Smooth muscle cell (in vitro differentiated cells): Measurements from ENCODE around the gene ATP8A2. TPM values are rescaled to one million over a fixed set of nuclear protein-coding genes. Genes with fewer than 3 reads are reported as not detected.

Source experiments
- DNase-seq: peaks from one replicate; lab custom pipeline; 2025; ENCODE audit not compliant: unreplicated experiment; lab: John Stamatoyannopoulos, UW
- H2AFZ ChIP-seq: fragments of 200-600 bp; sonication (generic); 2 replicates; pipeline ENCODE4 v1.6.0; 2016; ENCODE audit warnings: antibody characterized with exemption, low read depth, mild to moderate bottlenecking
- H3F3A ChIP-seq: fragments of 200-600 bp; sonication (generic); 2 replicates; pipeline ENCODE4 v1.6.0; 2017; ENCODE audit warnings: antibody characterized with exemption, low read depth
- H3K27ac ChIP-seq: fragments of 200-600 bp; sonication (generic); 2 replicates; pipeline ENCODE4 v1.5.1; 2016; ENCODE audit warnings: low read depth, mild to moderate bottlenecking
- H3K27me3 ChIP-seq: fragments of 200-600 bp; sonication (generic); 2 replicates; pipeline ENCODE4 v1.6.1; 2016; ENCODE audit warnings: low read depth, mild to moderate bottlenecking
- H3K36me3 ChIP-seq: fragments of 200-600 bp; sonication (generic); 2 replicates; pipeline ENCODE4 v1.5.1; 2016; ENCODE audit warnings: low read depth
- H3K4me1 ChIP-seq: fragments of 200-600 bp; sonication (generic); 2 replicates; pipeline ENCODE4 v1.5.1; 2016; ENCODE audit warnings: low read depth
- H3K4me2 ChIP-seq: fragments of 200-600 bp; sonication (generic); 2 replicates; pipeline ENCODE4 v1.6.0; 2016; ENCODE audit warnings: mild to moderate bottlenecking
- H3K4me3 ChIP-seq: fragments of 200-600 bp; sonication (generic); 2 replicates; pipeline ENCODE4 v1.5.1; 2016; ENCODE audit warnings: mild to moderate bottlenecking
- H3K79me2 ChIP-seq: fragments of 200-600 bp; sonication (generic); 2 replicates; pipeline ENCODE4 v1.6.0; 2016; ENCODE audit warnings: low read depth, mild to moderate bottlenecking
- H3K9ac ChIP-seq: fragments of 200-600 bp; sonication (generic); 2 replicates; pipeline ENCODE4 v1.6.0; 2016; ENCODE audit warnings: low read depth
- H3K9me3 ChIP-seq: fragments of 200-600 bp; sonication (generic); replicated peaks from 2 replicates; pipeline ENCODE4 v1.5.1; 2016; ENCODE audit warnings: low read depth
- H4K20me1 ChIP-seq: fragments of 200-600 bp; sonication (generic); 2 replicates; pipeline ENCODE4 v1.6.0; 2016; ENCODE audit warnings: low read depth
- WGBS: methylation state at CpG from one replicate; pipeline ENCODE4 v1.1.7; 2016; ENCODE audit warnings: low lambda C conversion rate; 5-methylcytosine and 5-hydroxymethylcytosine counted together
- polyA plus RNA-seq: library from polyadenylated mRNA; unstranded; fragments of >200 nt; fragmentation: Nextera tagmentation; extraction: Ambion mirVana; gene quantifications from 2 replicates; pipeline ENCODE4 v1.2.1, GENCODE V29; 2016
- total RNA-seq: library from RNA; depleted of rRNA; stranded (reverse); fragments of >200 nt; gene quantifications from 2 replicates; pipeline ENCODE4 v1.2.3, GENCODE V29; 2014
- TF ChIP-seq, protein P1 (sequence below): fragments of 200-600 bp; sonication (generic); IDR thresholded peaks from 2 replicates; pipeline ENCODE4 v1.5.1; 2017; ENCODE audit warnings: borderline replicate concordance, mild to moderate bottlenecking, antibody characterized with exemption; ENCODE audit not compliant: insufficient read depth, poor library complexity, severe bottlenecking

Gene ATP8A2
- total and polyA plus RNA-seq, 2 experiments from 2014 or later: under 0.01 to 0.06 TPM

DNA sequence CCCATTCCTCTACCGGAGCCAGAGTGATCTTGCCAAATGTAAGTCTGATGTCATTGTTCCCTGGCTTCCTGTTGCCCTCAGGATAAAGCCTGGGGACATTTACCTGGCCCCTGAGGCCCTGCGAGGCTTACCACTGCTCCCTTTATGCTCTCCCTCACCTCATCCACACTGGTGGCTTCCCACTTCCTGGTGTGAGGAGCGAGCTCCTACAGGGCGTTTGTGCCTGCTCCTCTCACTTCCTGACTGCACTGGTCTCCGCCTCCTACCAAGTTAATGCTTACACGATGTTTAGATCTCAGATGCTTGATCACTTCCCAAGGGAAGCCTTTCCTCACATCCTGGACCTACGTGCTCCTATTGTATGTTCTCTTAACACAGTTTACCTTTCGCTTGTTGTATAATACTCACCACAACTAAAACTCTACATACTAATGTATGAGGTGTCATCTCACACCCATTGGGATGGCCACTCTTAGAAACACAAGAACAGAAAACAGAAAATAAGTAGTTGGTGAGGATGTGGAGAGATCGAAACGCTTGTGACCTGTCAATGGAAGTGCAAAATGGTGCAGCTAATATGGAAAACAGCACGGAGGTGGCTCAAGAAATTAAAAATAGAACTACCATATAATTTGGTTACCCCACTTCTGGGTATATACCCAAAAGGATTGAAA lies 502.4 kb downstream of the ATP8A2 start:
- H3K4me1 ChIP-seq: peaks cover 4% of the 10 kb centered on the region
- TF ChIP-seq, protein P1, sequence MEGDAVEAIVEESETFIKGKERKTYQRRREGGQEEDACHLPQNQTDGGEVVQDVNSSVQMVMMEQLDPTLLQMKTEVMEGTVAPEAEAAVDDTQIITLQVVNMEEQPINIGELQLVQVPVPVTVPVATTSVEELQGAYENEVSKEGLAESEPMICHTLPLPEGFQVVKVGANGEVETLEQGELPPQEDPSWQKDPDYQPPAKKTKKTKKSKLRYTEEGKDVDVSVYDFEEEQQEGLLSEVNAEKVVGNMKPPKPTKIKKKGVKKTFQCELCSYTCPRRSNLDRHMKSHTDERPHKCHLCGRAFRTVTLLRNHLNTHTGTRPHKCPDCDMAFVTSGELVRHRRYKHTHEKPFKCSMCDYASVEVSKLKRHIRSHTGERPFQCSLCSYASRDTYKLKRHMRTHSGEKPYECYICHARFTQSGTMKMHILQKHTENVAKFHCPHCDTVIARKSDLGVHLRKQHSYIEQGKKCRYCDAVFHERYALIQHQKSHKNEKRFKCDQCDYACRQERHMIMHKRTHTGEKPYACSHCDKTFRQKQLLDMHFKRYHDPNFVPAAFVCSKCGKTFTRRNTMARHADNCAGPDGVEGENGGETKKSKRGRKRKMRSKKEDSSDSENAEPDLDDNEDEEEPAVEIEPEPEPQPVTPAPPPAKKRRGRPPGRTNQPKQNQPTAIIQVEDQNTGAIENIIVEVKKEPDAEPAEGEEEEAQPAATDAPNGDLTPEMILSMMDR: no peak
- H3K9ac ChIP-seq: no peak overlapping the region
- WGBS: 96% methylated on average over 11 of the region's 11 CpGs
- H2AFZ ChIP-seq: no peak overlapping the region
- H3K79me2 ChIP-seq: no peaks in the 10 kb centered on the region
- H3K27me3 ChIP-seq: peaks cover 10% of the 10 kb centered on the region
- no peak overlapping the region for H3K4me2 ChIP-seq
- no peak overlapping the region for H3K4me3 ChIP-seq
- no peak for DNase-seq
- no peaks in the 10 kb centered on the region for H3K36me3 ChIP-seq
- no peak overlapping the region for H3K27ac ChIP-seq
- H3F3A ChIP-seq: no peaks in the 10 kb centered on the region
- no peaks in the 10 kb centered on the region for H4K20me1 ChIP-seq
- H3K9me3 ChIP-seq: no peaks in the 10 kb centered on the region

DNA sequence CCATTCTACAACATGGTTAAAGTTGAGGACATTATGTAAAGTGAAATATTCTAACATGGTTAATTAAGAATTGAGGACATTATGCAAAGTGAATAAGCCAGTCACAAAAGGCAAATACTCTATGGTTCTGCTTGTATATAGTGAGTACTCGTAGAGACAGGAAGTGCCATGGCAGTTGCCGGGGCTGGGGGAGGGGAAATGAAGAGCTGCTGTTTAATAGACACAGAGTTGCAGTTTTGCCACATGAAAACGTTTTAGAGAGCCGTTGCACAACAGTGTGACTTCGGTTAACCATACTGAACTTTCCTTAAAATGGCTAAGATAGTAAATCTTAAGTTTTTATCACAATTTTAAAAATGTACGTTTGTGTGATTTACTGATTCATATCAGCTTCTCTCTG lies 503.1 kb downstream of the ATP8A2 start:
- Histone ChIP-seq H3K4me1 (peaks cover 4% of the 10 kb centered on the region), H4K20me1 (no peaks in the 10 kb centered on the region), H3K4me3 (no peak overlapping the region), H3K9me3 (no peaks in the 10 kb centered on the region), H3K36me3 (no peaks in the 10 kb centered on the region), H3K27me3 (peaks cover 3% of the 10 kb centered on the region), H3F3A (no peaks in the 10 kb centered on the region), H3K4me2 (no peak overlapping the region), H3K27ac (no peak overlapping the region), H3K9ac (no peak overlapping the region), H3K79me2 (no peaks in the 10 kb centered on the region), H2AFZ (no peak overlapping the region)
- no peak for DNase-seq
- WGBS: 73% methylated on average over 6 of the region's 6 CpGs
- TF ChIP-seq, protein P1: no peak

DNA sequence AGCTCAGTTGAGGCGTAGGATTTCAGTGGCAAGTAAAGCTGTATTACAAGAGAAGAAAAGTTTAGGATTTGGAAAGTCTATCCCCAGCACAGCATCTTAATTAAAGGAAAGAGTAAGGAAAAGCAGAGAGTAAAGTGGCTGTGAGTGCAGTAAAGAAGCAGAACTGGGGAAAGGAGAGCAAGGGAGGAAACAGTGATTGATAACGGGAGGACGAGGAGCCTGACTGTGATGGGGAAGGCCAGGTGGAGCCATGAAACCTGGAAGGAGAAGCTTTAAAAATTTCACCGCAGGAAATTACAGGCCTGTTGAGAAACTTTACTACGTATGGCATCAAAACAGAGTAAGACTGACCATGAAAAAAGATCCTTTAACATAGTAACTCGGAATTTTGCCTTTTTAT lies 504.5 kb downstream of the ATP8A2 start:
- Histone ChIP-seq H2AFZ (no peak overlapping the region), H3K4me2 (no peak overlapping the region), H3K9ac (no peak overlapping the region), H3F3A (no peaks in the 10 kb centered on the region), H3K27me3 (no peaks in the 10 kb centered on the region), H3K27ac (no peak overlapping the region), H3K36me3 (no peaks in the 10 kb centered on the region), H3K9me3 (no peaks in the 10 kb centered on the region), H3K4me1 (peaks cover 14% of the 10 kb centered on the region), H4K20me1 (no peaks in the 10 kb centered on the region), H3K4me3 (no peak overlapping the region), H3K79me2 (no peaks in the 10 kb centered on the region)
- TF ChIP-seq, protein P1: no peak
- 94% methylated on average over 6 of the region's 6 CpGs for WGBS
- no peak for DNase-seq

DNA sequence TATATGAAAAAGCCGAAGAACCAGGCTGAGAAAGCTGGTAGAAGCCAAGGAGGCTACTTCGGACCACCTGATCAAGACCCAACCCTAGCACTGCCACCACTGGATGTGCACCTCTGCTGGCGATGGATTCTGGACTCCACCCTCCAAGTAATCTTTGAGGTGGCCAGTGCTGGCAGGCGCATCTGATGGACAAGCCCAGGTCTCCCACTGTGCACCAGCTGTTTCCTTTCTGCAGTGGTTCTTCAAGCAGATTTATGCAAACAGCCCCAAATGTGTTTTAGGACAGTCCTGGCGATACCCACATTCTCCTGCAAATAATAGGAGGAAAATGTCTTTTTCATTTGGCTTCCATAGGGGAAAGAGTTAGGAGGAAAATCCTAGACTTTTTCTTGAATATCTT lies 507.7 kb downstream of the ATP8A2 start:
- no peaks in the 10 kb centered on the region for H4K20me1 ChIP-seq
- 98% methylated on average over 5 of the region's 5 CpGs for WGBS

More for the DNA sequence above, 507.7 kb downstream of the ATP8A2 start:
- Histone ChIP-seq H3K36me3 (no peaks in the 10 kb centered on the region), H3K9me3 (no peaks in the 10 kb centered on the region), H2AFZ (no peak overlapping the region), H3K4me2 (no peak overlapping the region), H3K27me3 (no peaks in the 10 kb centered on the region), H3K4me3 (no peak overlapping the region), H3K79me2 (no peaks in the 10 kb centered on the region), H3F3A (no peaks in the 10 kb centered on the region), H3K27ac (no peak overlapping the region), H3K9ac (no peak overlapping the region), H3K4me1 (peaks cover 39% of the 10 kb centered on the region)
- TF ChIP-seq, protein P1: no peak
- no peak for DNase-seq
